ENCODE data around the gene PRKCH. TPM values are rescaled to one million over a fixed set of nuclear protein-coding genes. Genes with fewer than 3 reads are reported as not detected.
A peak's percentile ranks its signal among the peaks of the same experiment; 100 is the strongest.

Gene PRKCH
- total RNA-seq, 1 donor from 2014 or later: 145 TPM

GRCh38 chr14:61555056-61555838, 233.9 kb downstream of the PRKCH start:
- H3K9me3 Mint-ChIP-seq: no peaks in the 10 kb centered on the region
- H3K4me1 Mint-ChIP-seq (ENCODE audit: low read depth): peaks cover 77% of the 10 kb centered on the region
- no peak overlapping the region for H3K4me3 Mint-ChIP-seq
- intact Hi-C loops (cut with micrococcal nuclease): no loop called here
- no peaks in the 10 kb centered on the region for H3K27me3 Mint-ChIP-seq (ENCODE audit: insufficient read depth)
- H3K27ac Mint-ChIP-seq: peak overlapping the region; percentile 77
- peaks cover 41% of the 10 kb centered on the region for H3K36me3 Mint-ChIP-seq (ENCODE audit: low read depth)
- no peak for DNase-seq (ENCODE audit: low spot score)

GRCh38 chr14:61556455-61556854, 235.1 kb downstream of the PRKCH start:
- Mint-ChIP-seq H3K4me3 (no peak overlapping the region), H3K36me3 (ENCODE audit: low read depth) (peaks cover 30% of the 10 kb centered on the region), H3K9me3 (no peaks in the 10 kb centered on the region), H3K4me1 (ENCODE audit: low read depth) (peaks cover 71% of the 10 kb centered on the region), H3K27me3 (ENCODE audit: insufficient read depth) (no peaks in the 10 kb centered on the region), H3K27ac (no peak overlapping the region)
- intact Hi-C loops (cut with micrococcal nuclease): no loop called here
- no peak for DNase-seq (ENCODE audit: low spot score)

GRCh38 chr14:61557262-61557661, 235.9 kb downstream of the PRKCH start:
- Mint-ChIP-seq H3K27ac (no peak overlapping the region), H3K27me3 (ENCODE audit: insufficient read depth) (no peaks in the 10 kb centered on the region), H3K36me3 (ENCODE audit: low read depth) (peaks cover 24% of the 10 kb centered on the region), H3K4me3 (no peak overlapping the region), H3K4me1 (ENCODE audit: low read depth) (peaks cover 71% of the 10 kb centered on the region), H3K9me3 (no peaks in the 10 kb centered on the region)
- no peak for DNase-seq (ENCODE audit: low spot score)
- intact Hi-C loops (cut with micrococcal nuclease): no loop called here

GRCh38 chr14:61557854-61558253, 236.5 kb downstream of the PRKCH start:
- intact Hi-C loops (cut with micrococcal nuclease): no loop called here
- no peak for DNase-seq (ENCODE audit: low spot score)
- Mint-ChIP-seq H3K4me3 (no peak overlapping the region), H3K9me3 (no peaks in the 10 kb centered on the region), H3K36me3 (ENCODE audit: low read depth) (peaks cover 18% of the 10 kb centered on the region), H3K27me3 (ENCODE audit: insufficient read depth) (no peaks in the 10 kb centered on the region), H3K27ac (no peak overlapping the region), H3K4me1 (ENCODE audit: low read depth) (peaks cover 71% of the 10 kb centered on the region)

GRCh38 chr14:61558271-61558670, 236.9 kb downstream of the PRKCH start:
- Mint-ChIP-seq H3K36me3 (ENCODE audit: low read depth) (peaks cover 16% of the 10 kb centered on the region), H3K27ac (no peak overlapping the region), H3K27me3 (ENCODE audit: insufficient read depth) (no peaks in the 10 kb centered on the region), H3K4me1 (ENCODE audit: low read depth) (peaks cover 71% of the 10 kb centered on the region), H3K9me3 (no peaks in the 10 kb centered on the region), H3K4me3 (no peak overlapping the region)
- DNase-seq (ENCODE audit: low spot score): no peak
- intact Hi-C loops (cut with micrococcal nuclease): no loop called here

GRCh38 chr14:61559641-61560201, 238.3 kb downstream of the PRKCH start:
- Mint-ChIP-seq H3K27ac (no peak overlapping the region), H3K9me3 (no peaks in the 10 kb centered on the region), H3K4me3 (no peak overlapping the region), H3K27me3 (ENCODE audit: insufficient read depth) (no peaks in the 10 kb centered on the region), H3K36me3 (ENCODE audit: low read depth) (peaks cover 12% of the 10 kb centered on the region), H3K4me1 (ENCODE audit: low read depth) (peaks cover 73% of the 10 kb centered on the region)
- DNase-seq (ENCODE audit: low spot score): no peak
- intact Hi-C loops (cut with micrococcal nuclease): loop anchor here (5.0 to 10.0 kb wide), 2 partner anchors 38 to 85 kb away; no protein-coding TSS in a partner anchor

- Mint-ChIP-seq H3K4me1 (ENCODE audit: low read depth) (peaks cover 73% of the 10 kb centered on the region), H3K36me3 (ENCODE audit: low read depth) (peaks cover 8% of the 10 kb centered on the region), H3K9me3 (no peaks in the 10 kb centered on the region), H3K27ac (no peak overlapping the region), H3K4me3 (no peak overlapping the region), H3K27me3 (ENCODE audit: insufficient read depth) (no peaks in the 10 kb centered on the region)
- intact Hi-C loops (cut with micrococcal nuclease): loop anchor here (5.0 to 10.0 kb wide), 2 partner anchors 37 to 86 kb away; no protein-coding TSS in a partner anchor
- DNase-seq (ENCODE audit: low spot score): no peak
These were observed 238.9 kb downstream of the PRKCH start for GRCh38 chr14:61560323-61560722.

- Mint-ChIP-seq H3K36me3 (ENCODE audit: low read depth) (peaks cover 6% of the 10 kb centered on the region), H3K27ac (no peak overlapping the region), H3K27me3 (ENCODE audit: insufficient read depth) (no peaks in the 10 kb centered on the region), H3K4me1 (ENCODE audit: low read depth) (peaks cover 69% of the 10 kb centered on the region), H3K4me3 (no peak overlapping the region), H3K9me3 (peaks cover 5% of the 10 kb centered on the region)
- no peak for DNase-seq (ENCODE audit: low spot score)
- intact Hi-C loops (cut with micrococcal nuclease): loop anchor here (5.0 to 10.0 kb wide), 2 partner anchors 36 to 86 kb away; no protein-coding TSS in a partner anchor
These were observed 239.7 kb downstream of the PRKCH start for GRCh38 chr14:61561104-61561503.

- peaks cover 6% of the 10 kb centered on the region for H3K9me3 Mint-ChIP-seq
- H3K4me1 Mint-ChIP-seq (ENCODE audit: low read depth): peaks cover 70% of the 10 kb centered on the region
- H3K4me3 Mint-ChIP-seq: peak overlapping the region; percentile 37
- intact Hi-C loops (cut with micrococcal nuclease): loop anchor here (1.0 to 10.0 kb wide), 6 partner anchors 36 to 101 kb away; no protein-coding TSS in a partner anchor
- peaks cover 6% of the 10 kb centered on the region for H3K36me3 Mint-ChIP-seq (ENCODE audit: low read depth)
- peak overlapping the region; percentile 27 for H3K27ac Mint-ChIP-seq
- DNase-seq (ENCODE audit: low spot score): no peak
- no peaks in the 10 kb centered on the region for H3K27me3 Mint-ChIP-seq (ENCODE audit: insufficient read depth)
These were observed 240.4 kb downstream of the PRKCH start for GRCh38 chr14:61561657-61562276.

GRCh38 chr14:61562321-61563161, 241.2 kb downstream of the PRKCH start:
- peak; percentile 45 for DNase-seq (ENCODE audit: low spot score)
- intact Hi-C loops (cut with micrococcal nuclease): loop anchor here (1.0 to 10.0 kb wide), 7 partner anchors 9 to 100 kb away; no protein-coding TSS in a partner anchor
- H3K36me3 Mint-ChIP-seq (ENCODE audit: low read depth): peaks cover 6% of the 10 kb centered on the region
- H3K27me3 Mint-ChIP-seq (ENCODE audit: insufficient read depth): no peaks in the 10 kb centered on the region
- H3K27ac Mint-ChIP-seq: peak overlapping the region; percentile 68
- peak overlapping the region; percentile 15 for H3K4me3 Mint-ChIP-seq
- peaks cover 6% of the 10 kb centered on the region for H3K9me3 Mint-ChIP-seq
- peaks cover 70% of the 10 kb centered on the region for H3K4me1 Mint-ChIP-seq (ENCODE audit: low read depth)

GRCh38 chr14:61563162-61563511, 241.8 kb downstream of the PRKCH start:
- DNase-seq (ENCODE audit: low spot score): no peak
- no peaks in the 10 kb centered on the region for H3K27me3 Mint-ChIP-seq (ENCODE audit: insufficient read depth)
- no peak overlapping the region for H3K4me3 Mint-ChIP-seq
- peaks cover 6% of the 10 kb centered on the region for H3K36me3 Mint-ChIP-seq (ENCODE audit: low read depth)
- peak overlapping the region; percentile 68 for H3K27ac Mint-ChIP-seq
- peaks cover 72% of the 10 kb centered on the region for H3K4me1 Mint-ChIP-seq (ENCODE audit: low read depth)
- peaks cover 6% of the 10 kb centered on the region for H3K9me3 Mint-ChIP-seq
- intact Hi-C loops (cut with micrococcal nuclease): loop anchor here (1.0 to 10.0 kb wide), 6 partner anchors 10 to 88 kb away; no protein-coding TSS in a partner anchor

- Mint-ChIP-seq H3K9me3 (peaks cover 6% of the 10 kb centered on the region), H3K36me3 (ENCODE audit: low read depth) (peaks cover 6% of the 10 kb centered on the region), H3K4me1 (ENCODE audit: low read depth) (peaks cover 81% of the 10 kb centered on the region), H3K27ac (peak overlapping the region; percentile 68), H3K27me3 (ENCODE audit: insufficient read depth) (no peaks in the 10 kb centered on the region), H3K4me3 (no peak overlapping the region)
- intact Hi-C loops (cut with micrococcal nuclease): loop anchor here (1.0 to 10.0 kb wide), 6 partner anchors 11 to 89 kb away; no protein-coding TSS in a partner anchor
- no peak for DNase-seq (ENCODE audit: low spot score)
These were observed 242.7 kb downstream of the PRKCH start for GRCh38 chr14:61563880-61564617.
